ENCODE data around the gene VCPKMT.

Gene VCPKMT

DNA sequence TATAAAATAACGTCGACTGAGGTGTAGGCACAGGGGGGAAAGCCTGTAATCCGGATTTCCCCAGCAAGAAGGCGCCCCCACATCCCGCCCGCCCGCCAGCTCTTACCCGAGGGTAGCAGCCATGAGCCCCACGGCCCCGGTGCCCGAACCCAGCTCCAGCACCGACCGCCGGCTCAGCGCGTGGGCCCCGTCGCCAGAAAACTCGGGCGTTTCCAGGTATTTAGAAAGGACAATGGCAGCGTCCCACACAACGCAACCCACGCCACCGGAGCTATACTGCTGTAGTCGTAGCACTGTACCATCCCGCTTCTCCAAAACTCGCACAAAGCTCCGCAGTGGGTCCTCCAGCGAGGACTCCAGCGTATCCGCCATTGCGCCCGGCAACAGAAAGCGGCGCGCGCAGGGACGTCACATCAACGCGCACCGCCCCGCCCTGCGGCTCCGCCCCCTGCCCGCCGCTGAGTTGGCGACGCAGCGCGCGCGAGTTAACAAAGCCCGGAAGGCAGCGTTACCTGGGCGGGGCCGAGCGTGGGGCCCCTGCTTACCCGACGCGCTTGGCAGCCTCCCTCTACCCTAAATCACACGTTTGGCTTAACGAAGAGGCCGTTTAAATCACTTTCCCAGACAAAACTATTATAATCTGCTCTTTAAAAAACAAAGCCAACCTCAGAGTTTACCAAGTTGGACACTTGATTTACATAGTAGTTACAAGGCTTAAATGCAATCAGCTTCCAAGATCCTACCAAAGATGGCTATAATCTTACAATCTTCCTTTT, at the start of gene VCPKMT:
VCPKMT (minus strand) TSS at position 392 of the 776 bp plus-strand sequence; CDS start at position 372, 20 bp downstream.
- DNase-seq (ENCODE audit: low spot score), result peak; percentile 94

- no peak for DNase-seq (ENCODE audit: low spot score)
Observed at GRCh38 chr14:50156111-50156510, 39.7 kb upstream of the VCPKMT start.

- DNase-seq (ENCODE audit: low spot score), result no peak
Observed at GRCh38 chr14:50148799-50149198, 32.4 kb upstream of the VCPKMT start.

- no peak for DNase-seq (ENCODE audit: low spot score)
Observed at GRCh38 chr14:50139192-50139591, 22.8 kb upstream of the VCPKMT start.

- DNase-seq (ENCODE audit: low spot score), result no peak
Observed at GRCh38 chr14:50127802-50128201, 11.4 kb upstream of the VCPKMT start.

DNA sequence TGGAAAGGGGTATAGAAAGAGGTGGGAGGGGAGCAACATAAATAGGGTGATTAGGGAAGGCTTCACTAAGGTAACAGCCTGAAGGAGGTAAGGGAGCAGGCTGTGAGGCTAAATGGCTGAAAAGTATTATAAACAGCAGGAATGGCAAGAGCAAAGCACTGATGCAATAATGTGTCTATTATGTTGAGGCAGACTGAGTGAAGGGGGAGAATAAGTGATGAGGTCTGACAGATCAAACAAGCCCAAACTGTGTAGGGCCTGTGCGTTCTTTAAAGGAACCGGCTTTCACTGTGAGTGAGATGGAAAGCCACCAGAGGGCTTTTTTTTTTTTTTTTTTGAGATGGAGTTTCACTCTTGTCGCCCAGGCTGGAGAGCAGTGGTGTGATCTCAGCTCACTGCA, 6.7 kb upstream of the VCPKMT start:
- DNase-seq (ENCODE audit: low spot score), result no peak

DNA sequence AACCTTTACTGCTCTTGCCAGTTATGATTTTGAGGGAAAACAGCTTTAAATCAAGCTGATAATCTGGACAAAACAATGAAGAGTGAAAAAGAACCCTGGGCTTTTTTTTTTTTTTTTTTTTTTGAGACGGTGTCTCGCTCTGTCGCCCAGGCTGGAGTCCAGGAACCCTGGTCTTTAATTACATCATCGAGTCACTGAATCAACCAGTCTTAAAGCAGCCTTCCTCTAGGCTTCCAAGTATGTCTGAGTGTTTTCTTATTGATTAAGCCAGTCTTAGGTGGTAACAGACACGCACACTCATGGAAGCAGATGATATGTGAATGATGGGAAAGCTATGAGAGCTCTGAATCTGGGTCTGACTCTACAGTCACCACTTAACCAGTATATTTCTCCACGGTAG, 5.9 kb upstream of the VCPKMT start:
- no peak for DNase-seq (ENCODE audit: low spot score)

GRCh38 chr14:50121486-50121885, 5.1 kb upstream of the VCPKMT start:
- DNase-seq (ENCODE audit: low spot score), result no peak

- DNase-seq (ENCODE audit: low spot score), result no peak
Observed at GRCh38 chr14:50117456-50117855, 1.1 kb upstream of the VCPKMT start.

DNA sequence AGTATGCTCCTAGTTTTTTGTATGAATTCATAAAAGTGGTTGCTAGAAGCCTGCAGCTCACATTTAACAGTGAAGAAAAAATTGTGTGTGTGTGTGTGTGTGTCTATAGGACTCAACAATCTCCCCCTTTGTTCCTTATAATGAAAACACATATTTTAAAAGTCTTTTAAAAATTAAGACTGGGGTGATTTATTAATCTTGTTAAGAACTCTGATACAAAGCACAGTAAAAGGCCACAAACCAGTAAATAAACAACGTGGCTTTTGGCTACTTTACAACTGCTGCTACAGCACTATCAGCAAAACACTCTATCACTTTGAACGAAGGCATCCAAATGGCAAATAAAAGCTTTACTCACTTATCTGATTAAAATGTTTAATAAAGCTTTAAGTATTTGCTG, 594 bp upstream of the VCPKMT start:
- DNase-seq (ENCODE audit: low spot score), result no peak

DNA sequence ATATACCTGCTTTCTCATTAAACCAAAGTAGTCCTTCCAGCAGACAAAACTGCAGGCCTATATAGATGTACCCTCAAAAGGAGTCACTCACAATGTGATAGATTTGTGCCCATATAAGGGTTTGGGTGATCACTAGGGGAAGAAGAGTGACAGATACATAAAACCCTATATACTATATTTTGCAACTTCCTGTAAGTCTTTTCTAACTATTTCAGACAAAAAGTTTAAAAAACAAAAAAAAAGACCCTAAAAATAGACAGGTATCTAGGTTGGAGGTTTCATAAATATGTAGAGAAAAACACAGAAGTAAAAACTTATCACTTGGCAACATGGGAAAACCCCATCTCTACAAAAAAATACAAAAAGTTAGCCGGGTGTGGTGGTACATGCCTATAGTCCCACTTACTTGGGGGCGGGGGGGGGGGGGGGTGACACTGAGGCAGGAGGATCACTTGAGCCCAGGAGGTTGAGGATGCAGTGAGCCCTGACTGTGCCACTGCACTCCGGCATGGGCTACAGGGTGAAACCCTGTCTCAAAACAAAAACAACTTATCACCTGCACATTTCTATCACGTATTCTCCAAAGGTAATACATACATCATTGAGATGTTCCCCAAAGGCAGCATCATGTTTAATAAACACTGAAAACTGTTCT, 2.9 kb downstream of the VCPKMT start:
- DNase-seq (ENCODE audit: low spot score), result no peak

GRCh38 chr14:50110323-50111037, 5.9 kb downstream of the VCPKMT start:
- DNase-seq (ENCODE audit: low spot score), result no peak

GRCh38 chr14:50109342-50109741, 7.0 kb downstream of the VCPKMT start:
- no peak for DNase-seq (ENCODE audit: low spot score)

DNA sequence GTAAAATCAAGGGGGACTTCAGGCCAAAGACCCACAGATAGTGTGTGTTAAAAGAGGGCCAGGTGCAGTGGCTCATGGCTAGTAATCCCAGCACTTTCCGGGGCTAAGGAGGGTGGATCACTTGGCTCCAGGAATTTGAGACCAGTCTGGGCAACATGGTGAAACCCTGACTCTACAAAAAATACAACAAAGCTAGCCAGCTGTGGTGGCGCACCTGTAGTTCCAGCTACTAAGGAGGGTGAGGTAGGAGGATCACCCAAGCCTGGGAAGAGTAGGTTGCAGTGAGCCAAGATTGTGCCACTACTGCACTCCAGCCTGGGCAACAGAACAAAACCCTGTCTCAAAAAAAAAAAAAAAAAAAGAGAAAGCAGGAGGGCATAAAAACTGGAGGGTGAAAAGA, 8.5 kb downstream of the VCPKMT start:
- no peak for DNase-seq (ENCODE audit: low spot score)

DNA sequence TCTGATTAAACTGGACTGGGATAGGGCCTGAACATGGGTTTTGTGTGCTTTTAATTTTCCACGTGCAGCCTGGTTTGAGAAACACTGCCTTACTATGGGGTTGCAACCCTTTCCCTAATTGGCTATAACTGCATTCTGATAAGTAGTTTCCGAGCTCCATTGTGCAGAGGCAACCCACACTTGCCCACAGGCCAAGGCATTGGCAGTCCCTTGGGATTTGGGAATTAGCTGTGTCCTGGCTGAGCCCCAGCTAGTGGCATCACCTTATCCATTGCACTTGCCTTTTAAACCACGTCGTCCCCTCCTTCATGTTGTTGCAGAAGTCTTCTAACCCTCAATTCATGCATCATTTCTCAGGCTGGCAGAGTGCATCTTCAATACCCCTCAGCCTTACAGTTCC, 10.2 kb downstream of the VCPKMT start:
- DNase-seq (ENCODE audit: low spot score), result no peak

GRCh38 chr14:50103558-50103957, 12.8 kb downstream of the VCPKMT start:
- DNase-seq (ENCODE audit: low spot score), result no peak

GRCh38 chr14:50101417-50101816, 15.0 kb downstream of the VCPKMT start:
- DNase-seq (ENCODE audit: low spot score), result no peak

GRCh38 chr14:50100805-50101204, 15.6 kb downstream of the VCPKMT start:
- DNase-seq (ENCODE audit: low spot score), result no peak

DNA sequence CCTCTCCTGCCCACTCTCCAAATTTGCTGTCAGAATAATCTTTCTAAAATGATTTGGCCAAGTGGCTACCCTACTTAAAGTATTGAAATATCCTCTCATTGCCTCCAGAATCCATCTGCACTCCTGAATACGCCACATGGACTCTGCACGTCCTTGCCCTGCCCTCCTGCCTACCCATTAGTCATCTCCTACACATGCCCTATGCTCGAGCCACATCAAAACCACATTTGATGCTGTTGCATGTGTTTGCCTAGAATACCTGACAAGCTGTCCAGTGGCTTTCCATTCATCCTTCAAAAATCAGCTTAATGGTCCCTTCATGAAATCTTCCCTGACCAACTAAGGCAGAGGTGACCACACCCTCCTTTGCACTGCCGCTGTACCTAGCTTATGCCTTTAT, 17.0 kb downstream of the VCPKMT start:
- DNase-seq (ENCODE audit: low spot score), result peak; percentile 30

DNA sequence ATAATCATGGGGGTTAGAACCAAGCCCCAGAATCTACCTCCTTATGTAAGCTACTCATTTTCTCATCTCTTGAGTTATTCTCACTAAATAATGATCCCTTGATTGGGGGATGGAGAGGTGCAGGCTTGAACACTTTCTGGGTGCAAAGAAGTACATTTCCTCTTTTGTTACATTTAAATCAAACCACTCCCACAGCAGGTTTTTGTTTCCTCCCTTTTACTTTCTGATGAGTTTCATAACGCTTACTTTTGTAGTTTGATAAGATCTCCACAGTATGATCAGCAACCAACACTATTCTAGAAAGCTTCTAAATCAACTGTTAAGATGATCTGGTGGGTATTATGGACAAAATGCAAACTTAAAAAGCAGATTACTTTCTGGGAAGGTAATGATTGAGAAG, 20.5 kb downstream of the VCPKMT start:
- no peak for DNase-seq (ENCODE audit: low spot score)

- DNase-seq (ENCODE audit: low spot score), result no peak
Observed at GRCh38 chr14:50094056-50094755, 22.2 kb downstream of the VCPKMT start.

DNA sequence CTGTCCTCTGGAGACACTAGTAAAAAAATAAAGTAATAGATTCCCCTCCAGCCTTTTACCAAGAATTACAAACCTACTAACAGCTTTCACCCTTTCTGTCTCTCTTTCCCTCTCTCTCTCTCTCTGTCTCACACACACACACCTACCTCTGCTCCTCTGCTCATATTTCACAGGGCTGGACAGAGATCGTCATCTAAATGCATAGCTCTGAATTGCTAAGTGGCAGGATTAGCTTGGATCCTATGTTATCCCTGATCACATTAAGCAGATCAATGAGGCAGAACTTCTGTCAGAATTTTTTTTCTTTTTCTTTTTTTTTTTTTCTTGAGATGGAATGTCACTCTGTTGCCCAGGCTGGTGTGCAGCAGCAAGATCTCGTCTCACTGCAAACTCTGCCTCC, 22.9 kb downstream of the VCPKMT start:
- no peak for DNase-seq (ENCODE audit: low spot score)

Measured in LoVo (cell line).